WI38 (cell line): ENCODE measurements around the gene TOM1L2.
A peak's percentile ranks its signal among the peaks of the same experiment; 100 is the strongest.

Experiments used
- H3K4me3 ChIP-seq: 2 replicates; pipeline ENCODE4 v1.5.1; 2011; ENCODE audit warnings: low read depth, mild to moderate bottlenecking, control low read depth, low read length
- TF ChIP-seq, protein P1 (sequence below): IDR thresholded peaks from 2 replicates; pipeline ENCODE4 v1.5.1; 2012; ENCODE audit warnings: low read depth, mild to moderate bottlenecking, control low read depth, low read length

TOM1L2 gene

DNA sequence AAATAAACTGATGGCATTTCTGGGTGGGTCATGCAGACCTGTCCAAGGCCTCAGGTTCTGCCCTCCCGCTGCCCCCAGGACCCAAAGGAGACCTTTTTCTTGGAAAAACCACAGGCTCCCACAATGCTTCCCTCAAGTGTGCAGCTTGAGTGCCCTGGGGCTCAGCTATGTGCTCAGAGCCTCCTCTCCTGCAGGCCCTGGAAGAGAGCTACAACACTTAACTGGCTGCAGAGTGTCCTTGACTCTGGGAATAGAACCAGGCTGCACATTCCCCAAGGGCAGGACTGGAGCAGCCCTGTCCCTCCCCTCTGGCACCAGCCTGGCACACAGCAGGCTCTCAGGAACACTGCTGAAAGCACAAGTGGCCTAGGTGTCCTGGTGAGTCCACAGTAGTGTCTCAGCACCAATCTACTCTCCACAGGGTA lies 130.6 kb downstream of the TOM1L2 start:
- H3K4me3 ChIP-seq, result no peak overlapping the region
- TF ChIP-seq, protein P1, sequence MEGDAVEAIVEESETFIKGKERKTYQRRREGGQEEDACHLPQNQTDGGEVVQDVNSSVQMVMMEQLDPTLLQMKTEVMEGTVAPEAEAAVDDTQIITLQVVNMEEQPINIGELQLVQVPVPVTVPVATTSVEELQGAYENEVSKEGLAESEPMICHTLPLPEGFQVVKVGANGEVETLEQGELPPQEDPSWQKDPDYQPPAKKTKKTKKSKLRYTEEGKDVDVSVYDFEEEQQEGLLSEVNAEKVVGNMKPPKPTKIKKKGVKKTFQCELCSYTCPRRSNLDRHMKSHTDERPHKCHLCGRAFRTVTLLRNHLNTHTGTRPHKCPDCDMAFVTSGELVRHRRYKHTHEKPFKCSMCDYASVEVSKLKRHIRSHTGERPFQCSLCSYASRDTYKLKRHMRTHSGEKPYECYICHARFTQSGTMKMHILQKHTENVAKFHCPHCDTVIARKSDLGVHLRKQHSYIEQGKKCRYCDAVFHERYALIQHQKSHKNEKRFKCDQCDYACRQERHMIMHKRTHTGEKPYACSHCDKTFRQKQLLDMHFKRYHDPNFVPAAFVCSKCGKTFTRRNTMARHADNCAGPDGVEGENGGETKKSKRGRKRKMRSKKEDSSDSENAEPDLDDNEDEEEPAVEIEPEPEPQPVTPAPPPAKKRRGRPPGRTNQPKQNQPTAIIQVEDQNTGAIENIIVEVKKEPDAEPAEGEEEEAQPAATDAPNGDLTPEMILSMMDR, result no peak

DNA sequence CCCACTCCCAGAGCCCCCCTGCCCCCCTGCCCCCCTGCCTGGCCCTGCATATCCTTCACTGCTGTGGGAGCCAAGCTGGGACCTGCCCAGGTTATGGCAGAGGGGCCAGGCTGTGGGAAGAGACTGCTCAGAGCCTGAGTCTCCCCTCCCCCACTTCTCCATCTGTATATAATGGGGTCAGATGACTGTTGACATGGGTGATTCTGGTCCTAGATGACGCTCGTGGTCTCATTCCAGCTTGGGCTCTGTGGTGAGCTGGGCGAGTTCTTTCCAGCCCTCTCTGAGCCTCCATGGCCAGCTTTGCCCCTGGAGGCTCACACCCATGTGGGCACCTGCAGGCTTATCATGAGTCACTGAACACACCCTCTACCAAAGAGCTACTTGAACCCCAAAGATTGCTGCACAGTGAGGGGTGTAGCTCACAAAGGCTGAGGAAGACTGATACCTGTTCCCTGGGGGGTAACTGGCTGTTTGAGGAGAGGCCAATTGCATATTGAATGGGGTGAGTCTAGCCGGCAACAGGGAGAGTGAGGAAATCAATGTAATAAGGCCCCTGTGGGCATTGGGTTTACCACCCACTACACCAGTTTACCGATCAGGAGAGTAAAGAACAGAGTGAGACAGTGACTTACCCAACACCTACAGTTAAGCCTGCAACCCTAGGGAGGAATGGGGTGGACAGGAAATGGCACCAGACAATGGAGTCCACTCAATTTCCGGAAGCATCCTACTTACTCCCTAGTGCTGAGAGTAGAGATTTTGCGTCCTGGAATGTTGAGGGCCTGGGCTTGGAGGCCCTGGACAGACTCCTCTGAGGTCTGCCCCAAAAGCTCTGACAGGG lies 131.2 kb downstream of the TOM1L2 start:
- H3K4me3 ChIP-seq, result no peak overlapping the region; the same call in 1 of the 2 replicates
- TF ChIP-seq, protein P1, result no peak

DNA sequence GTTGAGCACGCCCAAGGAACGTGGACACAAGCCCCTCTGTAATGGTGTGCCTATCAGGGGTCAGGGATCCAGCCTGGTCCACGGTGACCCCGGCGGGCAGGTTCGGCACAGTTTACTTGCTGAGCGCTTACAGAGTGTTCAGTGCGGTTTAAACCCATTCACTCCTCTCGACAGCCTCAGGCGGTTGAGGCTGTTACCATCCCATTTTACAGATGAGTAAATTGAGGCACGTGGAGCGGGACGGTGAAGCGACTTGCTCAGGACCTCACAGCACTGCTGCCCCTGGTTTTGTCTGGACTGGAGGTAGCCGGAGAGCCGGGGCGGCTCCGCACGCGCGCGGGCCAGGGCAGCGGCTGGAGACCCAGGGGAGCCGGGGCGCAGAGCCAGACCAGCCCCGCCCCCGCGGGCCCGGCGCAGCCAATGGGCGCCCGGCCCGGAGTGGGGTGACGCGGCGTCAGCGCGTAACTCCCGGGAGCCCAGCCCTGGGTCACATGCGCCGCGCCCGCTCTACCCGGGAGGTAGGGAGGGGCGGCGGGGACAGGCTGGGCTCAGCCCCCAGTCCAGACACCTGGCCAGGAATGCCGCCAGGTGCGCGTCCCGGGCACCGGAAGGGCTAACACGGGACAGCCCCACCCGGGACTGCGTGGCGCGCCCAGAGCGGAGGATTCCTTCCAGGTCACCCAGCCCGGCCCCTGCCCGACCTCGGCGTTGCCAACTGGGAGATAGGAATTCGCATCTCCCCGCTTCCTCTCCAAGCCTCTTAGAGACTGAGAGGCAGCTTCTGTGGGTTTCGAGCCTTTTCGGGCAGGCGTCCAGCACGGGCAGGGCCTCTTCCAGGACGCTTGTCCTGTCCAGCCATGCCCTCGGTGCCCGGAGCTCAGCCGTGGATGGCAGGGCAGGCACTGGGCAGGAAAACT lies 132.2 kb downstream of the TOM1L2 start:
- TF ChIP-seq, protein P1, result no peak

DNA sequence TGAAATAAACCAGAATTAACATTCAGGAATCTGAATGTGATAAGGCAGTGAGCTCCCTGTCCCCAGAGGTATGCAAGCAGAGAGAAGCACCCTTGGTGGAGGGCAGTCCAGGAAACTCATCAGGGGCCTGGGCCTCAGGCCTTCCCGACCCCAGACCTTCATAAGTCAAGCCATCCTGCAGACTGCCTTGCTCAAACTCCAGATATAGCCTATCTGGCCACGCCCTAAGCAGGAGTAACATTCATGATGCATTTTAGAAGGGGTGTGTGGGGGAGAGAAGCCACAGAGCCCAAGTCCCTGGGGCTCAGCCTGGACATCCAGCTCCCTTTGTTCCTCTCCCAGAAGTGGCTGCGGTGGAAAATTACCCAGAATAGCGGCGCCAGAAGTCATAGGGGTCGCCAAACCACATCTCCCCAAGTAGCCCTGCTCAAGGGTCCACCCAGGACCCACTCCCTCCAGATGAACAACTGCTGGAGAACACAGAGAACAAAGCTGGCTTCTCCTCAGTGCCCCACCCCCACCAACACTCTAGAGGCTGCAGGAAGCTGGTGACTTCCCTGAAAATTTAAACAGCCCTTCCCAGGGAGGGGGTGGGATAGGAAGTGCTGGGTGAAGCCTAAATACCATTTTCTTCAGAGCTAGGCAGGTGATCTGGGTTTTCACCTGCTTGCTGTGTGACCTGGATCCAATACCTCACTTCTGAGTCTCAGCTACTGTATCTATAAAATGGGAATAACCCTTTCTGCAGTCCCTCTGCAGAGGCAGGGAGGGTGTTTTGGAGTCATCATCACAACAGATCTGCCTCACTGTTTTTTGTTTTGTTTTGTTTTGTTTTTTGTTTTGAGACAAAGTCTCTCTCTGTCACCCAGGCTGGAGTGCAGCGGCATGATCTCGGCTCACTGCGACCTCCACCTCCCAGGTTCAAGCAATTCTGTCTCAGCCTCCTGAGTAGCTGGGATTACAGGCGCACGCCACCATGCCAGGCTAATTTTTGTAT lies 133.9 kb downstream of the TOM1L2 start:
- TF ChIP-seq, protein P1, result no peak
- no peak overlapping the region for H3K4me3 ChIP-seq

More for the DNA sequence above, 132.2 kb downstream of the TOM1L2 start:
- H3K4me3 ChIP-seq, result peak overlapping the region; percentile 57

DNA sequence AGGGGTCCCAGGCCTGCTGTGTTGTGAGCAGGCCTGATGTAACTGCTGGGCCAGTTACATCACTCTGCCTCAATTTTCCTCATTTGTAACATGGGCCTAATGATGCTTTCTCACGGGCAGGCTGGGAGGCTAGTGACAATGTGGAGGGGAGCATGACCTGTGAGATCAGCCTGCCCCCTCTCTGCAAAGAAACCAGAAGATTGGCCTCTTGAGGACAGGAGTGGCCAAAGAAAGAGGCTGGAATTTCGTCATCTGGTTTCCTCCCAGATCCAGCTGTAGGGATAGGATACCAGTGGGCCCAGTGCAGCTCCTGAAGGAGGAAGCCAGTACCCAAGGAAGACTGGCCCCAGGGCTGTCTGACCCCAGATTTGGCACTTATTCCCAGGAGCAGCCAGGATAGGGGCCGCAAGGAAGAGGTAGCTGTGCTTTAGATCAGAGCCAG lies 134.8 kb downstream of the TOM1L2 start:
- TF ChIP-seq, protein P1, result no peak
- no peak overlapping the region; the same call in 1 of the 2 replicates for H3K4me3 ChIP-seq

DNA sequence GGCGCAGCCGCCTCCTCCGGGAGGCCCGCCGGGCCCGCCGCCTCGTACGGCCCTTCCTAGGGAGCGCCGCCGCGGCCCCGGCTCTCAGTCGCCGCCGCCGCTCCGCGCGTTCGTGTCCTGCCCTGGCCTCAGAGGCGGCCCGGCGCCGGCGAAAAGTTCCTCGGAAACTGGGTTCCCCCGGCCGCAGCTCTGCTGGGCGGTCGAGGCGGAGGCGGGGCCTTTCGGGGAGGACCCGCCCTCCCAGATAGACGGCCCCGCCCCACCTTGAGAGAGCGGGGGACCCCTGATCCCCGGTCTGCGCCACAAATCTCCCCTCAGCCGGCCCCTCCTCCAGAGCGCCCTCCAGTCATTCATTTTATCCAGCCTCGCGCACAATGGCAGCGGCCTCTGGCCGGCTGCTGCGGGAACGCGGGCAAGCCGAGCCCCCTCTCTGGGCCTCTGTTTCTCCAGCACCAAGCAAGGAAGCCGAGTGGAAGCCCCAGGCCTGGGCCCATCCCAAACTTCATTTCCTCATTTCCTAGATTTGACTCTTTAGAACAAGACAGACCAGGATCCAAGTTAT lies 135.3 kb downstream of the TOM1L2 start, which contains the start of gene SREBF1:
TSS of gene SREBF1 (minus strand) at position 169 of the 562 bp plus-strand sequence. CDS start 169 bp downstream, outside the sequence.
- peak within 1 kb of the TSS; percentile 77 for H3K4me3 ChIP-seq
- TF ChIP-seq, protein P1, result no peak
